ENCODE results near the gene SEPSECS. TPM values are rescaled to one million over a fixed set of nuclear protein-coding genes. Genes with fewer than 3 reads are reported as not detected.

Gene SEPSECS
- total RNA-seq, 1 experiment from 2014 or later: 3.1 TPM

DNA sequence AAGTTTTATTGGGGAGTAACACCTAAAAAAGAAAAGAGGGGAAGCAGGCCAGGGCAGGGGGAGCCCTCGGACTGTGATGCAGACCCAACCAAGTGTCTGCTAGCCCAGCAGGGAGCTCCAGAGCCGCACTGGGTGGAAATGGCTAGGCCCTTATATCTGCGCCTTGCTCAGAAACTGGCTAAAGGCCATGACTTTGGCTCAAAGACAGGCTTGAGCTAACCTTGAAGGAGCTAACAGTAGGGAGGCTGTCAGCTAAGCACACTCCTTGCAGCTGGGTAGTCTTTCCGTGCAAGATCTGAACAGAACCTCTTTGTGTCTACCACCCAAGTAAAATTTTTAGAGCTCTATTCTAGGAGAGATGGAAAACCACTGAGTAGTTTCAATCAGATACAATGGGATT is 43.0 kb downstream of the SEPSECS start:
- H3K79me2 ChIP-seq (ENCODE audit: low read length): no peaks in the 10 kb centered on the region
- H3K9me3 ChIP-seq (ENCODE audit: low read length): no peaks in the 10 kb centered on the region
- H3K9me2 ChIP-seq (replicated peaks; ENCODE audit: low read length): no peaks in the 10 kb centered on the region
- TF ChIP-seq EZH2phosphoT487 (IDR thresholded peaks at IDR 0.05; ENCODE audit: borderline replicate concordance, low read length) (no peak), EZH2 (IDR thresholded peaks at IDR 0.05; ENCODE audit: low read length, unreplicated experiment) (no peak)
- TF ChIP-seq, protein P1, sequence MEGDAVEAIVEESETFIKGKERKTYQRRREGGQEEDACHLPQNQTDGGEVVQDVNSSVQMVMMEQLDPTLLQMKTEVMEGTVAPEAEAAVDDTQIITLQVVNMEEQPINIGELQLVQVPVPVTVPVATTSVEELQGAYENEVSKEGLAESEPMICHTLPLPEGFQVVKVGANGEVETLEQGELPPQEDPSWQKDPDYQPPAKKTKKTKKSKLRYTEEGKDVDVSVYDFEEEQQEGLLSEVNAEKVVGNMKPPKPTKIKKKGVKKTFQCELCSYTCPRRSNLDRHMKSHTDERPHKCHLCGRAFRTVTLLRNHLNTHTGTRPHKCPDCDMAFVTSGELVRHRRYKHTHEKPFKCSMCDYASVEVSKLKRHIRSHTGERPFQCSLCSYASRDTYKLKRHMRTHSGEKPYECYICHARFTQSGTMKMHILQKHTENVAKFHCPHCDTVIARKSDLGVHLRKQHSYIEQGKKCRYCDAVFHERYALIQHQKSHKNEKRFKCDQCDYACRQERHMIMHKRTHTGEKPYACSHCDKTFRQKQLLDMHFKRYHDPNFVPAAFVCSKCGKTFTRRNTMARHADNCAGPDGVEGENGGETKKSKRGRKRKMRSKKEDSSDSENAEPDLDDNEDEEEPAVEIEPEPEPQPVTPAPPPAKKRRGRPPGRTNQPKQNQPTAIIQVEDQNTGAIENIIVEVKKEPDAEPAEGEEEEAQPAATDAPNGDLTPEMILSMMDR (conservative IDR thresholded peaks at IDR 0.05; ENCODE audit: low read depth, low read length): no peak
- no peak overlapping the region for H3K4me3 ChIP-seq (ENCODE audit: low read length)
- H3K9ac ChIP-seq (ENCODE audit: low read length): no peak overlapping the region
- H3K36me3 ChIP-seq (ENCODE audit: low read depth, low read length): no peaks in the 10 kb centered on the region
- CTCF ChIA-PET: no interaction called here
- H3F3A ChIP-seq (ENCODE audit: low read length, unreplicated experiment): no peaks in the 10 kb centered on the region
- no peaks in the 10 kb centered on the region for H3K27me3 ChIP-seq (ENCODE audit: low read length)
- H4K20me1 ChIP-seq (ENCODE audit: low read length): no peaks in the 10 kb centered on the region
- no peak for ATAC-seq
- H3K4me1 ChIP-seq (ENCODE audit: insufficient read depth, low read length): peaks cover 8% of the 10 kb centered on the region
- no peak overlapping the region for H3K27ac ChIP-seq (ENCODE audit: low read length)
- BruUV-seq (replicated peaks): no TSS peak
- no peak overlapping the region for H2AFZ ChIP-seq (ENCODE audit: low read length)
- POLR2A ChIA-PET (ENCODE audit: unreplicated experiment): no interaction called here
- no peak overlapping the region for H3K4me2 ChIP-seq (ENCODE audit: low read length)
- intact Hi-C loops (cut with micrococcal nuclease): no loop called here
- no peak for DNase-seq

GRCh38 chr4:25113915-25114904 is 46.0 kb downstream of the SEPSECS start:
- peaks cover 8% of the 10 kb centered on the region for H3K4me1 ChIP-seq (ENCODE audit: insufficient read depth, low read length)
- ATAC-seq (peak; percentile 91), DNase-seq (peak; percentile 54)
- no peak overlapping the region for H3K4me3 ChIP-seq (ENCODE audit: low read length)
- TF ChIP-seq, protein P1 (conservative IDR thresholded peaks at IDR 0.05; ENCODE audit: low read depth, low read length): no peak
- TF ChIP-seq EZH2 (IDR thresholded peaks at IDR 0.05; ENCODE audit: low read length, unreplicated experiment): no peak
- TF ChIP-seq EZH2phosphoT487 (IDR thresholded peaks at IDR 0.05; ENCODE audit: borderline replicate concordance, low read length): no peak
- H3K4me2 ChIP-seq (ENCODE audit: low read length): 0 out of 2 replicates have a peak overlapping the region, but pooled peaks have one; percentile 20
- no TSS peak for BruUV-seq (replicated peaks)
- ChIA-PET CTCF (no interaction called here), POLR2A (ENCODE audit: unreplicated experiment) (no interaction called here)
- H3K36me3 ChIP-seq (ENCODE audit: low read depth, low read length): no peaks in the 10 kb centered on the region
- H3K9ac ChIP-seq (ENCODE audit: low read length): no peak overlapping the region
- no peak overlapping the region for H3K27ac ChIP-seq (ENCODE audit: low read length)
- no peaks in the 10 kb centered on the region for H3K27me3 ChIP-seq (ENCODE audit: low read length)
- intact Hi-C loops (cut with micrococcal nuclease): no loop called here
- H2AFZ ChIP-seq (ENCODE audit: low read length): no peak overlapping the region
- H3F3A ChIP-seq (ENCODE audit: low read length, unreplicated experiment): no peaks in the 10 kb centered on the region
- no peaks in the 10 kb centered on the region for H4K20me1 ChIP-seq (ENCODE audit: low read length)
- no peaks in the 10 kb centered on the region for H3K9me3 ChIP-seq (ENCODE audit: low read length)
- no peaks in the 10 kb centered on the region for H3K9me2 ChIP-seq (replicated peaks; ENCODE audit: low read length)
- H3K79me2 ChIP-seq (ENCODE audit: low read length): no peaks in the 10 kb centered on the region

DNA sequence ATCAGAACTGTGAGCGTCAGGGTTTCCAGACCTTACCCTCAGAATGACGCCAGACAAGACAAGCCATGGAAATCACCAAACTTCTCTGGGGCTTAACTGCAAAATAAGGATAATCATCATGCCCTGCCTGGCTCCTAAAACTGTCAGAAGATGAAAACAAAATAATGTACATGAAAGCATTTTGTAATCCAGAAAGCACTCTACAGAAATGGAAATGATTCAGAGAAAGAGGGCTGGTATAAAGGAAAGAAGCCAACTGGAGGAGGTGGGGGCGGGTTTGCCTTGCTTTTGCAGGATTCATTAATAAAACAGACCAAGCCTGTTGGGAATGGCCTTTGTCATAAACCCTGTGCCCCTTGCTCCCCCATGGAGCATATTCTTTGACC is 47.3 kb downstream of the SEPSECS start:
- no peaks in the 10 kb centered on the region for H3K79me2 ChIP-seq (ENCODE audit: low read length)
- H2AFZ ChIP-seq (ENCODE audit: low read length): no peak overlapping the region
- ATAC-seq (no peak), DNase-seq (no peak)
- H3K27ac ChIP-seq (ENCODE audit: low read length): no peak overlapping the region
- no TSS peak for BruUV-seq (replicated peaks)
- no peak overlapping the region for H3K9ac ChIP-seq (ENCODE audit: low read length)
- no peaks in the 10 kb centered on the region for H3F3A ChIP-seq (ENCODE audit: low read length, unreplicated experiment)
- H3K9me2 ChIP-seq (replicated peaks; ENCODE audit: low read length): no peaks in the 10 kb centered on the region
- intact Hi-C loops (cut with micrococcal nuclease): no loop called here
- ChIA-PET CTCF (no interaction called here), POLR2A (ENCODE audit: unreplicated experiment) (no interaction called here)
- TF ChIP-seq EZH2 (IDR thresholded peaks at IDR 0.05; ENCODE audit: low read length, unreplicated experiment) (no peak), EZH2phosphoT487 (IDR thresholded peaks at IDR 0.05; ENCODE audit: borderline replicate concordance, low read length) (no peak)
- TF ChIP-seq, protein P1 (conservative IDR thresholded peaks at IDR 0.05; ENCODE audit: low read depth, low read length): no peak
- H3K27me3 ChIP-seq (ENCODE audit: low read length): no peaks in the 10 kb centered on the region
- H4K20me1 ChIP-seq (ENCODE audit: low read length): no peaks in the 10 kb centered on the region
- H3K4me3 ChIP-seq (ENCODE audit: low read length): no peak overlapping the region
- no peaks in the 10 kb centered on the region for H3K36me3 ChIP-seq (ENCODE audit: low read depth, low read length)
- H3K9me3 ChIP-seq (ENCODE audit: low read length): no peaks in the 10 kb centered on the region
- H3K4me2 ChIP-seq (ENCODE audit: low read length): no peak overlapping the region
- H3K4me1 ChIP-seq (ENCODE audit: insufficient read depth, low read length): peaks cover 14% of the 10 kb centered on the region
